SK-N-SH (cell line): ENCODE measurements around the gene PIK3IP1. TPM values are rescaled to one million over a fixed set of nuclear protein-coding genes. Genes with fewer than 3 reads are reported as not detected.

ENCODE experiments used
- CTCF ChIA-PET: fragments of 300-600, 350-600 bp; formaldehyde crosslinking; extraction: SDS; loops from one replicate; lab custom pipeline; 2021; lab: Yijun Ruan, JAX
- POLR2A ChIA-PET: fragments of 350-600 bp; sonication (Branson Sonifier 250); formaldehyde crosslinking; extraction: SDS; loops from one replicate; lab custom pipeline; 2020; ENCODE audit warnings: antibody characterized with exemption, inconsistent platforms; lab: Yijun Ruan, JAX
- DNase-seq: peaks from one replicate; pipeline ENCODE4 v3.0.0; 2012
- H2AFZ ChIP-seq: fragments of 200-600 bp; sonication (generic); 2 replicates; pipeline ENCODE4 v1.8.1; 2016; ENCODE audit warnings: antibody characterized with exemption, mild to moderate bottlenecking, low read depth
- H3F3A ChIP-seq: fragments of 200-600 bp; sonication (generic); replicated peaks from 2 replicates; pipeline ENCODE3; 2016; ENCODE audit warnings: antibody characterized with exemption, mild to moderate bottlenecking; ENCODE audit not compliant: insufficient read depth
- H3K27ac ChIP-seq, 2 experiments: fragments of 200-500 bp in 1 of 2; fragments of 200-600 bp in 1 of 2; sonication (Bioruptor generic) in 1 of 2; sonication (generic), shearing (Covaris generic) in 1 of 2; 2 replicates each; pipeline versions ENCODE4 v1.5.1 to v1.6.1; 2014 to 2016; ENCODE audit warnings: low read depth in 2 of 2, inconsistent platforms in 1 of 2, low read length in 1 of 2, mild to moderate bottlenecking in 1 of 2, mixed read lengths in 1 of 2
- H3K27me3 ChIP-seq: fragments of 200-600 bp; sonication (generic), shearing (Covaris generic); 2 replicates; pipeline ENCODE4 v1.6.1; 2016; ENCODE audit warnings: mixed run types; ENCODE audit not compliant: insufficient read depth
- H3K36me3 ChIP-seq, 2 experiments: fragments of 200-500 bp in 1 of 2; fragments of 200-600 bp in 1 of 2; sonication (Bioruptor generic) in 1 of 2; sonication (generic) in 1 of 2; replicated peaks in 1 of 2; 2 replicates each; pipeline versions ENCODE3 to v1.5.1; 2014 to 2016; ENCODE audit warnings: low read length in 1 of 2, mild to moderate bottlenecking in 1 of 2; ENCODE audit not compliant: insufficient read depth in 2 of 2, control insufficient read depth in 1 of 2
- H3K4me1 ChIP-seq, 2 experiments: fragments of 200-500 bp in 1 of 2; fragments of 200-600 bp in 1 of 2; sonication (Bioruptor generic) in 1 of 2; sonication (generic), shearing (Covaris generic) in 1 of 2; 2 replicates each; pipeline versions ENCODE4 v1.5.1 to v1.6.1; 2014 to 2016; ENCODE audit warnings: low read depth in 1 of 2, low read length in 1 of 2, mixed run types in 1 of 2; ENCODE audit not compliant: insufficient read depth in 2 of 2, control insufficient read depth in 1 of 2
- H3K4me2 ChIP-seq: fragments of 200-600 bp; sonication (generic), shearing (Covaris generic); 2 replicates; pipeline ENCODE4 v1.6.1; 2017; ENCODE audit warnings: mixed run types
- H3K4me3 ChIP-seq, 2 experiments: fragments of 200-500 bp in 1 of 2; fragments of 200-600 bp in 1 of 2; sonication (Bioruptor generic) in 1 of 2; sonication (generic), shearing (Covaris generic) in 1 of 2; 2 replicates each; pipeline versions ENCODE4 v1.5.1 to v1.8.1; 2014 to 2016; ENCODE audit warnings: low read depth in 2 of 2, inconsistent platforms in 1 of 2, low read length in 1 of 2, mild to moderate bottlenecking in 1 of 2, mixed read lengths in 1 of 2, moderate library complexity in 1 of 2
- H3K79me2 ChIP-seq: fragments of 200-600 bp; sonication (generic); 2 replicates; pipeline ENCODE4 v1.8.1; 2017; ENCODE audit warnings: mild to moderate bottlenecking; ENCODE audit not compliant: insufficient read depth
- H3K9ac ChIP-seq: fragments of 200-600 bp; sonication (generic); 2 replicates; pipeline ENCODE4 v1.6.1; 2017; ENCODE audit warnings: mixed run types
- H3K9me2 ChIP-seq: fragments of 200-600 bp; sonication (generic); 2 replicates; pipeline ENCODE4 v1.6.1; 2017; ENCODE audit warnings: mixed run types
- H3K9me3 ChIP-seq: fragments of 200-600 bp; sonication (generic); 2 replicates; pipeline ENCODE4 v1.6.1; 2017; ENCODE audit warnings: mixed run types, mild to moderate bottlenecking, moderate library complexity
- H4K20me1 ChIP-seq: fragments of 200-600 bp; sonication (generic); 2 replicates; pipeline ENCODE4 v1.6.1; 2017; ENCODE audit warnings: mild to moderate bottlenecking, mixed run types; ENCODE audit not compliant: insufficient read depth
- CHD2 ChIP-seq: fragments of 150-350 bp; IDR thresholded peaks from 2 replicates; pipeline ENCODE4 v1.6.1; 2018; ENCODE audit warnings: low read length; ENCODE audit not compliant: partially characterized antibody
- EP300 ChIP-seq, 2 experiments: IDR thresholded peaks; 2 replicates each; pipeline versions ENCODE4 v1.4.0 to v1.6.1; 2012; ENCODE audit warnings: borderline replicate concordance in 1 of 2, low read depth in 1 of 2, low read length in 1 of 2
- EZH2phosphoT487 ChIP-seq: fragments of 200-600 bp; sonication (generic); IDR thresholded peaks from 2 replicates; pipeline ENCODE4 v1.6.1; 2017; ENCODE audit warnings: low read depth, mixed run types, mild to moderate bottlenecking, antibody characterized with exemption, moderate library complexity, borderline replicate concordance
- FOSL2 ChIP-seq: IDR thresholded peaks from 2 replicates; pipeline ENCODE4 v1.4.0; 2012; ENCODE audit warnings: low read depth, mild to moderate bottlenecking, moderate library complexity, borderline replicate concordance
- FOXJ3 ChIP-seq: sonication (generic); formaldehyde crosslinking; IDR thresholded peaks from 2 replicates; pipeline ENCODE4 v1.5.1; 2020; ENCODE audit warnings: mild to moderate bottlenecking, missing genetic modification reagents
- FOXM1 ChIP-seq: IDR thresholded peaks from 2 replicates; pipeline ENCODE4 v1.4.0; 2012; ENCODE audit warnings: low read depth, mild to moderate bottlenecking
- MEF2A ChIP-seq: IDR thresholded peaks from 2 replicates; pipeline ENCODE4 v1.4.0; 2012; ENCODE audit warnings: low read depth, borderline replicate concordance
- RXRA ChIP-seq: IDR thresholded peaks from 2 replicates; pipeline ENCODE4 v1.4.0; 2012; ENCODE audit warnings: low read depth, mild to moderate bottlenecking, borderline replicate concordance
- SMC3 ChIP-seq: IDR thresholded peaks from 2 replicates; pipeline ENCODE4 v1.6.1; 2012; ENCODE audit warnings: low read depth, low read length, improper control_type of control experiment
- TAF1 ChIP-seq: IDR thresholded peaks from 2 replicates; pipeline ENCODE4 v1.6.1; 2012; ENCODE audit warnings: low read depth, mild to moderate bottlenecking, low read length, moderate library complexity, borderline replicate concordance
- WGBS: methylation state at CpG from one replicate; pipeline ENCODE4 v1.1.6; 2017; ENCODE audit warnings: low lambda C conversion rate; 5-methylcytosine and 5-hydroxymethylcytosine counted together
- polyA plus RNA-seq, 3 experiments: library from polyadenylated mRNA; depleted of rRNA; stranded (reverse); fragments of >200 nt; gene quantifications; 2 replicates each; pipeline ENCODE4 v1.2.3, GENCODE V29; 2012
- TF ChIP-seq, protein P1 (sequence below): IDR thresholded peaks from 2 replicates; pipeline ENCODE4 v1.4.0; 2012; ENCODE audit warnings: low read depth, borderline replicate concordance
- TF ChIP-seq, protein P2 (sequence below): fragments of 200-600 bp; sonication (generic); IDR thresholded peaks from 2 replicates; pipeline ENCODE4 v1.6.1; 2017; ENCODE audit warnings: antibody characterized with exemption, mild to moderate bottlenecking, moderate library complexity
- TF ChIP-seq, protein P3 (sequence below): IDR thresholded peaks from 2 replicates; pipeline ENCODE4 v1.6.1; 2012; ENCODE audit warnings: mild to moderate bottlenecking, low read depth, low read length, moderate library complexity
- TF ChIP-seq, protein P4 (sequence below): IDR thresholded peaks from 2 replicates; pipeline ENCODE4 v1.4.0; 2012; ENCODE audit warnings: low read depth, borderline replicate concordance
- TF ChIP-seq, protein P5 (sequence below): fragments of 150-350 bp; IDR thresholded peaks from 2 replicates; pipeline ENCODE4 v1.6.1; 2017; ENCODE audit warnings: antibody characterized with exemption, low read length, low read depth, borderline replicate concordance

PIK3IP1 gene
- polyA plus RNA-seq, 1 of the 3 experiments (the other 2 are of a cell fraction): 8.6 TPM

DNA sequence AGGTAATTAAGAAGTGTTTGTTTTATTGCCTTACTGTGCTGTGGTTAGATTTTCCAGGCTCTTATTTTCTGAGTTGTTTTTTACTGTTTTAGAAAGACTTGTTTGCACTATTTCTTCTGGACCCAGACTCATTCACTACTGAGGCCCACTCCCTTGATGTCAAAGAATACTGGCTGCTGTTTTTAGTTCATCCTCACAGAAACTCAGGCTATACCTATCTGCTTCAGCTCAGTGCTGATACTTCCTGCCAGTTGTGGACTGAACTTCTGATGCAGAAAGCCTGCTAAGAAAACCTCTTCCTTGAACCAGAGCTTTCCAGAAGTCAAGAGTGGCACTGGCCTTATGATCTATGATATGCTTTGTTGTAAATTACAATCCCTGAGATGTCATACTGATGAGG is 15.9 kb upstream of the PIK3IP1 start:
- H3F3A ChIP-seq: no peaks in the 10 kb centered on the region
- TF ChIP-seq RXRA: no peak
- no peaks in the 10 kb centered on the region for H3K36me3 ChIP-seq
- H4K20me1 ChIP-seq: no peaks in the 10 kb centered on the region
- H3K4me1 ChIP-seq: no peaks in the 10 kb centered on the region
- no peak overlapping the region for H3K4me3 ChIP-seq
- no peak overlapping the region for H3K27ac ChIP-seq
- H3K9me3 ChIP-seq: no peaks in the 10 kb centered on the region
- ChIA-PET CTCF (no interaction called here), POLR2A (no interaction called here)
- H3K4me2 ChIP-seq: no peak overlapping the region
- no peaks in the 10 kb centered on the region for H3K27me3 ChIP-seq
- no peaks in the 10 kb centered on the region for H3K79me2 ChIP-seq
- no peaks in the 10 kb centered on the region for H3K9me2 ChIP-seq
- H2AFZ ChIP-seq: no peak overlapping the region
- H3K9ac ChIP-seq: no peak overlapping the region
- no peak for DNase-seq

DNA sequence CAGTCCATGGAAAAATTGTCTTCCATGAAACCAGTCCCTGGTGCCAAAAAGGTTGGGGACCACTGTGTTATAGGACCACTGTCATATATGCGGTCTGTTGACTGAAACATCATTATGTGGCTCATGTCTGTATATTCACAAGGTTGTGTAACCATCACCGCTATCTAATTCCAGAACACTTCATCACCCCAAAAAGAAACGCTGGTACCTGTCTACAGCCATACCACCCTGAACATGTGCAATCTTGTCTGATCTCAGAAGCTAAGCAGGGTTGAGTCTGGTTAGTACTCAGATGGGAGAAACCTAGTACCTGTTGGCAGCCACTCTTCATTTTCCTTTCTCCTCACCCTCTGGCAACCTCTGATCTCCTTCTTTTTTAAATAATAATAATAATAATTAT is 12.9 kb upstream of the PIK3IP1 start:
- Histone ChIP-seq H3K36me3 (no peaks in the 10 kb centered on the region), H3K9me2 (no peaks in the 10 kb centered on the region), H3K79me2 (no peaks in the 10 kb centered on the region), H3K9ac (no peak overlapping the region), H3K4me3 (no peak overlapping the region), H3K27me3 (no peaks in the 10 kb centered on the region)
- DNase-seq: no peak
- POLR2A ChIA-PET: no interaction called here
- TF ChIP-seq, protein P1, sequence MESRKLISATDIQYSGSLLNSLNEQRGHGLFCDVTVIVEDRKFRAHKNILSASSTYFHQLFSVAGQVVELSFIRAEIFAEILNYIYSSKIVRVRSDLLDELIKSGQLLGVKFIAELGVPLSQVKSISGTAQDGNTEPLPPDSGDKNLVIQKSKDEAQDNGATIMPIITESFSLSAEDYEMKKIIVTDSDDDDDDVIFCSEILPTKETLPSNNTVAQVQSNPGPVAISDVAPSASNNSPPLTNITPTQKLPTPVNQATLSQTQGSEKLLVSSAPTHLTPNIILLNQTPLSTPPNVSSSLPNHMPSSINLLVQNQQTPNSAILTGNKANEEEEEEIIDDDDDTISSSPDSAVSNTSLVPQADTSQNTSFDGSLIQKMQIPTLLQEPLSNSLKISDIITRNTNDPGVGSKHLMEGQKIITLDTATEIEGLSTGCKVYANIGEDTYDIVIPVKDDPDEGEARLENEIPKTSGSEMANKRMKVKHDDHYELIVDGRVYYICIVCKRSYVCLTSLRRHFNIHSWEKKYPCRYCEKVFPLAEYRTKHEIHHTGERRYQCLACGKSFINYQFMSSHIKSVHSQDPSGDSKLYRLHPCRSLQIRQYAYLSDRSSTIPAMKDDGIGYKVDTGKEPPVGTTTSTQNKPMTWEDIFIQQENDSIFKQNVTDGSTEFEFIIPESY: no peak
- TF ChIP-seq MEF2A (no peak), SMC3 (no peak), TAF1 (no peak), FOSL2 (no peak), EP300 (IDR thresholded peaks at IDR 0.05; ENCODE audit: borderline replicate concordance in 1 of 2, low read depth in 1 of 2, low read length in 1 of 2) (no peak), CHD2 (no peak), RXRA (no peak), FOXM1 (no peak), EZH2phosphoT487 (no peak), FOXJ3 (CRISPR knock-in tag) (no peak)
- TF ChIP-seq, protein P2, sequence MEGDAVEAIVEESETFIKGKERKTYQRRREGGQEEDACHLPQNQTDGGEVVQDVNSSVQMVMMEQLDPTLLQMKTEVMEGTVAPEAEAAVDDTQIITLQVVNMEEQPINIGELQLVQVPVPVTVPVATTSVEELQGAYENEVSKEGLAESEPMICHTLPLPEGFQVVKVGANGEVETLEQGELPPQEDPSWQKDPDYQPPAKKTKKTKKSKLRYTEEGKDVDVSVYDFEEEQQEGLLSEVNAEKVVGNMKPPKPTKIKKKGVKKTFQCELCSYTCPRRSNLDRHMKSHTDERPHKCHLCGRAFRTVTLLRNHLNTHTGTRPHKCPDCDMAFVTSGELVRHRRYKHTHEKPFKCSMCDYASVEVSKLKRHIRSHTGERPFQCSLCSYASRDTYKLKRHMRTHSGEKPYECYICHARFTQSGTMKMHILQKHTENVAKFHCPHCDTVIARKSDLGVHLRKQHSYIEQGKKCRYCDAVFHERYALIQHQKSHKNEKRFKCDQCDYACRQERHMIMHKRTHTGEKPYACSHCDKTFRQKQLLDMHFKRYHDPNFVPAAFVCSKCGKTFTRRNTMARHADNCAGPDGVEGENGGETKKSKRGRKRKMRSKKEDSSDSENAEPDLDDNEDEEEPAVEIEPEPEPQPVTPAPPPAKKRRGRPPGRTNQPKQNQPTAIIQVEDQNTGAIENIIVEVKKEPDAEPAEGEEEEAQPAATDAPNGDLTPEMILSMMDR: no peak
- TF ChIP-seq, protein P3, sequence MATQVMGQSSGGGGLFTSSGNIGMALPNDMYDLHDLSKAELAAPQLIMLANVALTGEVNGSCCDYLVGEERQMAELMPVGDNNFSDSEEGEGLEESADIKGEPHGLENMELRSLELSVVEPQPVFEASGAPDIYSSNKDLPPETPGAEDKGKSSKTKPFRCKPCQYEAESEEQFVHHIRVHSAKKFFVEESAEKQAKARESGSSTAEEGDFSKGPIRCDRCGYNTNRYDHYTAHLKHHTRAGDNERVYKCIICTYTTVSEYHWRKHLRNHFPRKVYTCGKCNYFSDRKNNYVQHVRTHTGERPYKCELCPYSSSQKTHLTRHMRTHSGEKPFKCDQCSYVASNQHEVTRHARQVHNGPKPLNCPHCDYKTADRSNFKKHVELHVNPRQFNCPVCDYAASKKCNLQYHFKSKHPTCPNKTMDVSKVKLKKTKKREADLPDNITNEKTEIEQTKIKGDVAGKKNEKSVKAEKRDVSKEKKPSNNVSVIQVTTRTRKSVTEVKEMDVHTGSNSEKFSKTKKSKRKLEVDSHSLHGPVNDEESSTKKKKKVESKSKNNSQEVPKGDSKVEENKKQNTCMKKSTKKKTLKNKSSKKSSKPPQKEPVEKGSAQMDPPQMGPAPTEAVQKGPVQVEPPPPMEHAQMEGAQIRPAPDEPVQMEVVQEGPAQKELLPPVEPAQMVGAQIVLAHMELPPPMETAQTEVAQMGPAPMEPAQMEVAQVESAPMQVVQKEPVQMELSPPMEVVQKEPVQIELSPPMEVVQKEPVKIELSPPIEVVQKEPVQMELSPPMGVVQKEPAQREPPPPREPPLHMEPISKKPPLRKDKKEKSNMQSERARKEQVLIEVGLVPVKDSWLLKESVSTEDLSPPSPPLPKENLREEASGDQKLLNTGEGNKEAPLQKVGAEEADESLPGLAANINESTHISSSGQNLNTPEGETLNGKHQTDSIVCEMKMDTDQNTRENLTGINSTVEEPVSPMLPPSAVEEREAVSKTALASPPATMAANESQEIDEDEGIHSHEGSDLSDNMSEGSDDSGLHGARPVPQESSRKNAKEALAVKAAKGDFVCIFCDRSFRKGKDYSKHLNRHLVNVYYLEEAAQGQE: no peak
- TF ChIP-seq, protein P4, sequence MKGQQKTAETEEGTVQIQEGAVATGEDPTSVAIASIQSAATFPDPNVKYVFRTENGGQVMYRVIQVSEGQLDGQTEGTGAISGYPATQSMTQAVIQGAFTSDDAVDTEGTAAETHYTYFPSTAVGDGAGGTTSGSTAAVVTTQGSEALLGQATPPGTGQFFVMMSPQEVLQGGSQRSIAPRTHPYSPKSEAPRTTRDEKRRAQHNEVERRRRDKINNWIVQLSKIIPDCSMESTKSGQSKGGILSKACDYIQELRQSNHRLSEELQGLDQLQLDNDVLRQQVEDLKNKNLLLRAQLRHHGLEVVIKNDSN: no peak
- TF ChIP-seq, protein P5, sequence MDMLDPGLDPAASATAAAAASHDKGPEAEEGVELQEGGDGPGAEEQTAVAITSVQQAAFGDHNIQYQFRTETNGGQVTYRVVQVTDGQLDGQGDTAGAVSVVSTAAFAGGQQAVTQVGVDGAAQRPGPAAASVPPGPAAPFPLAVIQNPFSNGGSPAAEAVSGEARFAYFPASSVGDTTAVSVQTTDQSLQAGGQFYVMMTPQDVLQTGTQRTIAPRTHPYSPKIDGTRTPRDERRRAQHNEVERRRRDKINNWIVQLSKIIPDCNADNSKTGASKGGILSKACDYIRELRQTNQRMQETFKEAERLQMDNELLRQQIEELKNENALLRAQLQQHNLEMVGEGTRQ: no peak
- TF ChIP-seq, all 33 proteins: peak for 0
- Histone ChIP-seq H2AFZ (no peak overlapping the region), H3K9me3 (no peaks in the 10 kb centered on the region), H3K27ac (no peak overlapping the region), H3K4me2 (no peak overlapping the region), H3F3A (no peaks in the 10 kb centered on the region), H4K20me1 (no peaks in the 10 kb centered on the region), H3K4me1 (no peaks in the 10 kb centered on the region)
- WGBS: 71% methylated on average over 3 of the region's 3 CpGs
- CTCF ChIA-PET: no interaction called here
